Endothelial cell of umbilical vein (primary cell): Measurements from ENCODE around the gene C22orf23. TPM values are rescaled to one million over a fixed set of nuclear protein-coding genes. Genes with fewer than 3 reads are reported as not detected.

Source experiments
- BruUV-seq: library from RNA; stranded (reverse); fragments of 400-500 nt; replicated peaks from 2 replicates; lab custom pipeline; 2021; lab: Mats Ljungman, UMichigan
- CTCF ChIA-PET: fragments of 300-600, 350-600 bp; sonication (Branson Sonifier 250); formaldehyde crosslinking; loops from one replicate; lab custom pipeline; 2021; ENCODE audit warnings: antibody characterized with exemption, inconsistent platforms; lab: Charles Lee
- POLR2A ChIA-PET: fragments of 300-600, 350-600 bp; sonication (Branson Sonifier 250); formaldehyde crosslinking; loops from one replicate; lab custom pipeline; 2021; ENCODE audit warnings: antibody characterized with exemption, inconsistent platforms; lab: Charles Lee
- DNase-seq: peaks from one replicate; pipeline ENCODE4 v3.0.0-alpha.2; 2011; ENCODE audit warnings: low read depth, low spot score
- FAIRE-seq: peaks from 2 replicates; lab custom pipeline; 2011; peaks lifted over from hg19 to GRCh38; lab: Jason Lieb, UNC
- H2AFZ ChIP-seq: 2 replicates; pipeline ENCODE4 v1.6.0; 2012; ENCODE audit warnings: low read depth, low read length, control low read depth, inconsistent platforms
- H3K27ac ChIP-seq: 2 replicates; pipeline ENCODE4 v1.5.1; 2011; ENCODE audit warnings: low read depth, mild to moderate bottlenecking, control low read depth, low read length, moderate library complexity; ENCODE audit not compliant: insufficient read depth
- H3K27me3 ChIP-seq, 2 experiments: 2 replicates each; pipeline versions ENCODE4 v1.6.0 to v1.6.1; 2011; ENCODE audit warnings: low read length in 2 of 2, mixed read lengths in 1 of 2; ENCODE audit not compliant: control insufficient read depth in 2 of 2, insufficient read depth in 2 of 2
- H3K36me3 ChIP-seq, 2 experiments: 2 replicates in 1 of 2; 3 replicates in 1 of 2; pipeline ENCODE4 v1.5.1; 2011; ENCODE audit warnings: low read length in 2 of 2, mild to moderate bottlenecking in 1 of 2, moderate library complexity in 1 of 2; ENCODE audit not compliant: control insufficient read depth in 2 of 2, insufficient read depth in 2 of 2; ENCODE audit errors: extremely low read depth in 1 of 2
- H3K4me1 ChIP-seq: 3 replicates; pipeline ENCODE4 v1.5.1; 2011; ENCODE audit warnings: mild to moderate bottlenecking, low read length; ENCODE audit not compliant: control insufficient read depth, insufficient read depth; ENCODE audit errors: extremely low read depth
- H3K4me2 ChIP-seq: 2 replicates; pipeline ENCODE4 v1.6.1; 2011; ENCODE audit warnings: low read length, control low read depth, mixed read lengths; ENCODE audit not compliant: insufficient read depth
- H3K4me3 ChIP-seq, 3 experiments: fragments of 200-600 bp in 1 of 3; sonication (generic), shearing (Covaris generic) in 1 of 3; replicated peaks in 1 of 3; 2 replicates each; pipeline ENCODE4 v1.5.1; 2011 to 2016; ENCODE audit warnings: control low read depth in 3 of 3, low read length in 3 of 3, mild to moderate bottlenecking in 2 of 3, inconsistent platforms in 1 of 3, low read depth in 1 of 3, moderate library complexity in 1 of 3; ENCODE audit not compliant: insufficient read depth in 1 of 3
- H3K79me2 ChIP-seq: 2 replicates; pipeline ENCODE4 v1.6.0; 2012; ENCODE audit warnings: low read length, inconsistent platforms; ENCODE audit not compliant: control insufficient read depth, insufficient read depth
- H3K9ac ChIP-seq: replicated peaks from 2 replicates; pipeline ENCODE3; 2011; ENCODE audit warnings: low read length, control low read depth; ENCODE audit not compliant: insufficient read depth; ENCODE audit errors: extremely low read depth
- H3K9me1 ChIP-seq: replicated peaks from 3 replicates; pipeline ENCODE4 v1.6.0; 2011; ENCODE audit warnings: mild to moderate bottlenecking, low read length; ENCODE audit not compliant: control insufficient read depth, insufficient read depth; ENCODE audit errors: extremely low read depth
- H3K9me3 ChIP-seq: replicated peaks from 2 replicates; pipeline ENCODE4 v1.5.1; 2012; ENCODE audit warnings: low read length, inconsistent platforms; ENCODE audit not compliant: control insufficient read depth, insufficient read depth
- H4K20me1 ChIP-seq: replicated peaks from 2 replicates; pipeline ENCODE3; 2011; ENCODE audit warnings: mild to moderate bottlenecking, low read length; ENCODE audit not compliant: control insufficient read depth, insufficient read depth; ENCODE audit errors: extremely low read depth
- CTCF ChIP-seq, 2 donors: IDR thresholded peaks; 1 replicate in 1 of 2; 2 replicates in 1 of 2; pipeline ENCODE4 v1.5.1; 2011; ENCODE audit warnings: low read length in 2 of 2, mild to moderate bottlenecking in 2 of 2, moderate library complexity in 2 of 2, control low read depth in 1 of 2, inconsistent platforms in 1 of 2, low read depth in 1 of 2; ENCODE audit not compliant: insufficient read depth in 1 of 2; ENCODE audit errors: extremely low read depth in 1 of 2
- EZH2 ChIP-seq: IDR thresholded peaks from 2 replicates; pipeline ENCODE4 v1.6.1; 2012; ENCODE audit warnings: borderline replicate concordance, low read depth, mild to moderate bottlenecking, moderate library complexity, low read length, inconsistent platforms; ENCODE audit not compliant: severe bottlenecking
- MYC ChIP-seq: IDR thresholded peaks from one replicate; pipeline ENCODE4 v1.6.1; 2011; ENCODE audit warnings: mild to moderate bottlenecking, low read depth, low read length
- POLR2A ChIP-seq: IDR thresholded peaks from 2 replicates; pipeline ENCODE4 v1.6.1; 2012; ENCODE audit warnings: low read depth, mild to moderate bottlenecking, control low read depth, low read length
- dilution Hi-C: fragments of 300-500 bp; cut with MboI; formaldehyde crosslinking; loops from one replicate; pipeline ENCODE4 v1.15.0; 2019; ENCODE audit warnings: low sequenced_read_pairs; ENCODE audit not compliant: extremely low pct_ligation_motif_present
- intact Hi-C: fragments of 100-400 bp; cut with micrococcal nuclease; formaldehyde crosslinking; loops from one replicate; pipeline ENCODE4 v1.10.0; 2022
- polyA plus RNA-seq, 4 experiments: library from polyadenylated mRNA; depleted of rRNA in 3 of 4; stranded (reverse) in 3 of 4; unstranded in 1 of 4; fragments of >200 nt; gene quantifications; 2 replicates each; pipeline versions ENCODE4 v1.2.1 to v1.2.3, GENCODE V29; 2011 to 2012; ENCODE audit warnings: missing spikeins in 1 of 4
- total RNA-seq: library from RNA; stranded (reverse); gene quantifications from 2 replicates; pipeline ENCODE4 v1.2.3, GENCODE V29; 2021

The C22orf23 gene
- total and polyA plus RNA-seq, 2 donors (not counting 3 experiments of a cell fraction or from before 2014, with no cell fraction given): 0.23 to 0.44 TPM

GRCh38 chr22:37994049-37994448 lies 40.6 kb upstream of the C22orf23 start:
- ChIA-PET POLR2A (interaction anchor here (0.6 kb wide), 1 partner anchor 608 kb away, joined by 3 read pairs; no protein-coding TSS in a partner anchor), CTCF (interaction anchor here (1.2 to 2.3 kb wide), 5 partner anchors 12 to 58 kb away, joined by 3 to 10 read pairs (median 5); no protein-coding TSS in a partner anchor)
- no peak overlapping the region for H3K4me3 ChIP-seq
- dilution Hi-C loops (no loop called here), intact Hi-C loops (no loop called here)
- TF ChIP-seq EZH2: no peak
- no peak for TF ChIP-seq POLR2A
- TF ChIP-seq MYC: no peak
- no peaks in the 10 kb centered on the region for H4K20me1 ChIP-seq
- no peak for FAIRE-seq
- no peaks in the 10 kb centered on the region for H3K36me3 ChIP-seq
- no peak overlapping the region for H2AFZ ChIP-seq
- no peaks in the 10 kb centered on the region for H3K79me2 ChIP-seq
- no peaks in the 10 kb centered on the region for H3K9me1 ChIP-seq
- H3K27ac ChIP-seq: no peak overlapping the region
- H3K27me3 ChIP-seq: no peaks in the 10 kb centered on the region
- no peaks in the 10 kb centered on the region for H3K4me1 ChIP-seq
- H3K9me3 ChIP-seq: no peaks in the 10 kb centered on the region
- no peak for DNase-seq
- no TSS peak for BruUV-seq
- H3K4me2 ChIP-seq: no peak overlapping the region
- H3K9ac ChIP-seq: no peak overlapping the region

- no peak overlapping the region for H3K9ac ChIP-seq
- no peak overlapping the region for H2AFZ ChIP-seq
- ChIA-PET CTCF (interaction anchor here (1.3 kb wide), 2 partner anchors 12 to 20 kb away, joined by 3 read pairs; no protein-coding TSS in a partner anchor), POLR2A (no interaction called here)
- no peak overlapping the region for H3K27ac ChIP-seq
- no peaks in the 10 kb centered on the region for H3K9me1 ChIP-seq
- no peaks in the 10 kb centered on the region for H3K9me3 ChIP-seq
- intact Hi-C loops: no loop called here
- H3K79me2 ChIP-seq: no peaks in the 10 kb centered on the region
- no peaks in the 10 kb centered on the region for H4K20me1 ChIP-seq
- no peaks in the 10 kb centered on the region for H3K36me3 ChIP-seq
- H3K4me1 ChIP-seq: no peaks in the 10 kb centered on the region
- no TSS peak for BruUV-seq
- no peak overlapping the region for H3K4me3 ChIP-seq
- no peak for TF ChIP-seq CTCF (IDR thresholded peaks at IDR 0.05; ENCODE audit: extremely low read depth in 1 of 2, insufficient read depth in 1 of 2, low read depth in 1 of 2, low read length in 2 of 2)
- no peaks in the 10 kb centered on the region for H3K27me3 ChIP-seq
- FAIRE-seq: no peak
- dilution Hi-C loops: no loop called here
- no peak overlapping the region for H3K4me2 ChIP-seq
- DNase-seq: no peak
Observed at GRCh38 chr22:37991731-37992442, 38.5 kb upstream of the C22orf23 start.
